Mucosa of stomach (tissue), 1 donor: ENCODE results near the gene LENEP.

Source experiments
- H3K27me3 ChIP-seq: one replicate; pipeline ENCODE4 v1.7.0; 2013; ENCODE audit warnings: mild to moderate bottlenecking, low read length; ENCODE audit not compliant: control insufficient read depth, insufficient read depth
- H3K36me3 ChIP-seq: one replicate; pipeline ENCODE4 v1.7.0; 2013; ENCODE audit warnings: low read length; ENCODE audit not compliant: control insufficient read depth, insufficient read depth
- H3K4me1 ChIP-seq: one replicate; pipeline ENCODE4 v1.7.0; 2013; ENCODE audit warnings: mild to moderate bottlenecking, low read length; ENCODE audit not compliant: control insufficient read depth, insufficient read depth
- H3K4me3 ChIP-seq: one replicate; pipeline ENCODE4 v1.7.0; 2013; ENCODE audit warnings: low read length
- H3K9ac ChIP-seq: one replicate; pipeline ENCODE4 v1.7.0; 2013; ENCODE audit warnings: mild to moderate bottlenecking, low read length, moderate library complexity
- H3K9me3 ChIP-seq: one replicate; pipeline ENCODE4 v1.7.0; 2013; ENCODE audit warnings: mild to moderate bottlenecking, low read length, moderate library complexity; ENCODE audit not compliant: control insufficient read depth
- donor health status: Pancreatic carcinoma.

LENEP gene

DNA sequence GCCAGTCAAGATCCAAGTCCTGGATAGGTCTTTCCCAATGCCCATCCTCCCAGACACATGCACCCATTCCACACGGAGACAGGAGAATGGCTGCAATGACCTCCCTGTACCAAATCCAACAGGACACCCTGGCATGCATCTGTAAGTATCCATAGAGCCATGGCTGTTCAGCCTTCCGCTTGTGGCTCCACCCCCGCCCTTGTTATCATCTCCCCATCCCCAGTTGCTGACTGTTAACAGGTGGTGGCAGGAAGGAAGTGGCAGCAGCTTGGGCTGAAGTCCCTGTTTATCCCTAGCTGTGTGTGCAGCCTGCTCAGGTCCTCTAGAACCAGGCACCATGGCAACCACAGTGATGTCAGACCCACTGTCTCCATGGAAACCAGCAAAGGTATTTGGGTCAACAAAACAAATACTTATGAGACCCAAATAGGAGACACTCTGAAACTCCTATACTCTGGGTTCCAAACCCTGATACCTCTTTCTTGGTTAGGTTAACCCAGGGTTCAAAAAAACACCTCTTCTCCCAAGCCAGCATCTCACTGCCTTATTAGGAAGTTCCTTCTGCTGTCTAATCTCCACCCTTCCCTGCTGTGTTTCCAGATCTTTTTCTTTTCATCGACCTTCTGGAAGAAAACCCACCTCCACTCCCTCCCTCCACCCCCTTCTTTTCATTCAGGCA lies 38.2 kb upstream of the LENEP start:
- Histone ChIP-seq H3K36me3 (no peaks in the 10 kb centered on the region), H3K9ac (peak overlapping the region; percentile 60), H3K4me1 (peaks cover 36% of the 10 kb centered on the region), H3K9me3 (no peaks in the 10 kb centered on the region), H3K4me3 (peak overlapping the region; percentile 60), H3K27me3 (no peaks in the 10 kb centered on the region)

DNA sequence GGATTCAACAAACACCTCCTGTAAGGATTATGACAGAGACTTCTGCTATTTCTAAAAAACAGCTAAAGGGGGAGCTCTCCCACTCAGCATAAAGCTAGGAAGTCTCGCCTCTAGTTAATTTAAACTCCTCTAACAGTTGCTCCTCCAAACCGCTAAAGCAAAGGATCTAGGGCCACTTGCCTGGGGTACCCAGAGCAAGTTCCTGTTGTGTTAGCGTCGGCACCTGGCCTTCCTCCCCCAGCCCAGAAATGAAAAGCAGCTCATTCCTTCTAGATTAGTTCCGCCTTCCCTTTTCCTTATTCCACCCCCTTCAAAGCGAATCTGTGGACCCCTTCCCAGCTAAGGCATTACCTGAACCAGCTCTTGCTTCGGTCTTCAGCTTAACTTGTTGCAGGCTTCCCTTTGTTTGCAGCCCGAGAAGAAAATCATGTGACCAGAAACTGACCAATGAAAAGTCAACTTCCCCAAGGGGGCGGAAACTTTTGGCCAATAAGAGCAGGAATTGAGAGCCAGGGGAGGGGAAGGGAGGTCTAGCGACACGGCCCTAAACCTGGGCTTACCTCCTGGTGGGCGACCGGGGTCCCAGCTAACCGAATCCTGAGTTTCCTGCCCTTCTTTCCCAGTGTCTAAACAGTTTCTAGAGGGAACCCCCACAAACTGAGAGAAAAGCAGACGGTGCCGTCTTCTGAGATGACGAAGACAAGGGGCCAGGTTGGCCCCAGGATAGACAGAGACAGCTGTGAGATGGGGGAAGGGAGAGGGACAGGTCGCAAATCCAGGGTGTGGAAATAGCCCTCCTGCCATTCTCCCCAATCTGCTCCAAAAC lies 37.5 kb upstream of the LENEP start, which contains the start of gene PBXIP1:
PBXIP1 (minus strand) TSS at position 382 of the 826 bp plus-strand sequence. CDS start 2,378 bp downstream, outside the sequence.
- H3K36me3 ChIP-seq, result no peaks in the 10 kb centered on the region
- H3K9me3 ChIP-seq, result no peaks in the 10 kb centered on the region
- H3K27me3 ChIP-seq, result no peaks in the 10 kb centered on the region
- H3K9ac ChIP-seq, result peak within 1 kb of the TSS; percentile 60
- peaks cover 43% of the 10 kb centered on the region for H3K4me1 ChIP-seq
- peak within 1 kb of the TSS; percentile 60 for H3K4me3 ChIP-seq

DNA sequence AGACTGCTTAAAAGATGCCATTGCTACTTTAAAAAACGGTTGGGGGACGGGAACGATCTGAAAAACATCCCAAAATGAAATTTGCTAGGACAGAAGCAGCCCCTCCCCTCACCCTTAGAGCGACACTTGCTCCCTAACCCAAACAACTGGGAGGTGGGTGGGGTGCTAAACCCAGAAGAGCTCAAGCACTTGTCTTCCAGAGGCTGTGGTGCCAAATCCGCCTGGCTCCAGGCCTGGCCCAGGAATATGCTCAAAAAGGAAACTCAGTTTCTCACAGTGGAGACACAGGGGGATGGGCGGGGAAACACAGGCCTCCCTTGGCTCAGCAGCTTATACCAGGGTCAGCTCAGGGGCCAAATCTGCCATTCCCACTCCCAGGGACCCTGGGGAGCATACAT lies 36.8 kb upstream of the LENEP start:
- H3K4me3 ChIP-seq, result peak overlapping the region; percentile 60
- no peaks in the 10 kb centered on the region for H3K36me3 ChIP-seq
- no peaks in the 10 kb centered on the region for H3K9me3 ChIP-seq
- peak overlapping the region; percentile 60 for H3K9ac ChIP-seq
- no peaks in the 10 kb centered on the region for H3K27me3 ChIP-seq
- H3K4me1 ChIP-seq, result peaks cover 45% of the 10 kb centered on the region

DNA sequence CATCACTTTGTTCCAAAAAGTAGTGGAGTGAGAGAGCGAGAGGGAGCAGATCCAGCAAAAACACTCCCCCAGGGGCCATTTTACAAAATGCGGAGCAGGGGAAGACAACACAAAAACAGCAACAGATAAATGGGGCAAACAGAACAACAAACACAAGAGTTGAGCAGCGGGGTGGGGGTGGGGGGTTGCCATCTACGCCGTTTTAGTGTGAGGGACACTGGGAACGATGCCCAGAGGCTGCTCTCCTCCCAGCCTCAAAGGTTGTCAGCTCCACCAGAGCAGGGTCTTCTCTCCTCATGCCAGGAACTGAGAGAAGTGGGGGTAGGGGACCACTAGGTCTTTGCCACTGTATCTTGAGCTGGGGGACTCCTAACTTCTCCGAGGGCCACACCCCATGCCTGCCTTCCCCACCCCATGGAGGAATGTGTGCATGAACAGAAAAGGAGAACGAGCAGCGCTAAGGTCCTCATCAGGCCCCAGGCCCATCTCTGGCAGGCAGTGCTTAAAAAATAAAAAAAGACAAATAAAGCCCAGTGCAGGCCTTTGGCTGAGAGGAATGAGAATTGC lies 36.2 kb upstream of the LENEP start:
- H3K27me3 ChIP-seq, result no peaks in the 10 kb centered on the region
- no peak overlapping the region for H3K9ac ChIP-seq

DNA sequence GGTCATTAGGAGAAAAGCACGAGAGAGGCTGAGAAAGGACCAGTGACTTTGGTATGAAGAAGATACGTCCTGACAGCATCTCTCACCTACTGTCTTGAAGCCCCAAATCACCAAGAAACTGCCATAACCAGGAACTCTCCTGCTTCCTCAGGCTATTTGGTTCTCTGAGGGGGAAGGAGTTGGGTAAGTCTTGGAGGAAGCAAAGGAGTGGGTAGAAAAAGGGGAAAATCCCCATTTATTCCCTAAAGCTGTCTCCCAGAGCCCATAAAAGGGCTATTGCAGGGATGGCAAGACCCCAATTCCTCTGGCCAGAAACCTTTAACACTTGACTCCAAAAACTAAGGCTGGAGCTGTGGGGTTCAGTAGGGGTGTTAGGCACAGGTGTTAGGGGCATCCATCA lies 35.4 kb upstream of the LENEP start:
- Histone ChIP-seq H3K27me3 (no peaks in the 10 kb centered on the region), H3K36me3 (no peaks in the 10 kb centered on the region), H3K9me3 (no peaks in the 10 kb centered on the region), H3K4me1 (peaks cover 52% of the 10 kb centered on the region), H3K4me3 (no peak overlapping the region), H3K9ac (no peak overlapping the region)

More for the DNA sequence above, 36.2 kb upstream of the LENEP start:
- no peaks in the 10 kb centered on the region for H3K9me3 ChIP-seq
- no peak overlapping the region for H3K4me3 ChIP-seq
- H3K4me1 ChIP-seq, result peaks cover 46% of the 10 kb centered on the region
- H3K36me3 ChIP-seq, result no peaks in the 10 kb centered on the region

- Histone ChIP-seq H3K9me3 (no peaks in the 10 kb centered on the region), H3K9ac (no peak overlapping the region), H3K36me3 (no peaks in the 10 kb centered on the region), H3K4me3 (no peak overlapping the region), H3K4me1 (peaks cover 48% of the 10 kb centered on the region), H3K27me3 (no peaks in the 10 kb centered on the region)
Measured at GRCh38 chr1:154958681-154959425, 34.5 kb upstream of the LENEP start.

DNA sequence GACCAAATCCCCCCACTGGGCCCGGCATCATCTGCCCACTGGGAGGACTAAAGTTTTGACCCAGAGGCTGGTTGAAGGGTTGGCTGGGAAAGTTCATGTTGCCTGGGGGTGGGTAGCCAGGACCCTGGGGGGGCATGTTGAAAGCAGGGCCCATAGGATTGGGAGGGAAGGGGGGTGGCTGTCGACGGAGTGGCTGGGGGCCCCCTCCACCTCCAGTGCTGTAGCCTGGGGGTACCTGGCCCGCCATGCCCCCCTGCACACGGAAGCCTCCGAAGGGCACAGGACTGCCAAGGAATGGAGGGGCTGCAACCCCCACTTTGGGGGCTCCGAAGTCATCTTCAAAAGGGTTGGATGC lies 34.0 kb upstream of the LENEP start:
- Histone ChIP-seq H3K4me1 (peaks cover 44% of the 10 kb centered on the region), H3K4me3 (no peak overlapping the region), H3K9me3 (no peaks in the 10 kb centered on the region), H3K27me3 (no peaks in the 10 kb centered on the region), H3K36me3 (no peaks in the 10 kb centered on the region), H3K9ac (no peak overlapping the region)

- H3K4me3 ChIP-seq, result peak overlapping the region; percentile 75
- H3K4me1 ChIP-seq, result peaks cover 33% of the 10 kb centered on the region
- H3K9ac ChIP-seq, result peak overlapping the region; percentile 93
- no peaks in the 10 kb centered on the region for H3K27me3 ChIP-seq
- peaks cover 3% of the 10 kb centered on the region for H3K36me3 ChIP-seq
- no peaks in the 10 kb centered on the region for H3K9me3 ChIP-seq
Measured at GRCh38 chr1:154960446-154961136, 32.8 kb upstream of the LENEP start.

DNA sequence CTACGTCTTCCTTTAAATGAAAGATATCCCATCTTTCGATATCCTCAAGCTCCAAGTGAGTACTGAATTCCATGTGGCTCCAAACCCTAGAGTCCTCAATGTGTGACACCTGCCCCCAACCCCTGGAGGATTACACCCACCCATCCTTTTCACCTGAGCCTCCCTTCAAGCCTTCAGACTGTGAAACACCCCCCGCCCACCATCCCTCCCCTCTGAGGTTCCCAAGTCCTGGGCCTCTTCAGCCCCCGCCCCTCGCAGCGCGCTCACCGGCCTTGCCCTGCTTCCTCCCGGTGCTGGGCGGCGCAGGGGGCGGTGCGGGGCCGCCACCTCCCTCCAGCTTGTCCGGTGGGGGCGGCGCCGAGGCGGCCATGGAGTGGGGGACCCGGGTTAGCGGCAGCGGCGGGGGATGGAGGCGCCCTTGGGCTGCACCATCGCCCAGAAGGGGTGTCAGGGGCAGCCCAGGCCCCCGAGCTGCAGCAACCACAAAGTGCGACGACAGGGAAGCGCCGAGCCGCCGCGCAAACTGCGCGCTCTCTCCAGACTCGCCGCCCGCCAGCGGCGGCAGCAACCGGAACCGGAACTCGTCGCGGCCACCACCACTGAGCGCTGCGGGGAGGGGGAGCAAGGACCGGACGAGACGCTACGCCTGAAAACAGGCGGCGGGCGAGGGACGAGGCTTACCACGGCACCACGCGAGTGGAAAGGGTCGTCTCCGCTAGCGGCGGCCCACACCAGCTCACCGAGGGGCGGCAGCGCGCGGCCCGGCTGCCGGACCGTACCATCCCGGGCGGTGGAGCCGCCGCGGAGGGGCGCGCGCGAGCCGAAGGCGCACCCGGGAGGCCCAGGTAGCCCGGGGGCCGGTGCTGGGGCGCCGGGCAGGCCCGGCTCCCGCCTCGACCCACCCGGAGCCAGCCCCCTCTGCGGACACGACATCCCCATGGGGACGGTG lies 31.9 kb upstream of the LENEP start, which contains the start of gene PYGO2:
PYGO2 (minus strand) TSS at position 576 of the 949 bp plus-strand sequence; CDS start at position 370, 206 bp downstream.
- H3K4me3 ChIP-seq, result peak within 1 kb of the TSS; percentile 75
- H3K9ac ChIP-seq, result peak within 1 kb of the TSS; percentile 93
- no peaks in the 10 kb centered on the region for H3K9me3 ChIP-seq
- H3K4me1 ChIP-seq, result peaks cover 31% of the 10 kb centered on the region
- no peaks in the 10 kb centered on the region for H3K27me3 ChIP-seq
- H3K36me3 ChIP-seq, result peaks cover 4% of the 10 kb centered on the region

DNA sequence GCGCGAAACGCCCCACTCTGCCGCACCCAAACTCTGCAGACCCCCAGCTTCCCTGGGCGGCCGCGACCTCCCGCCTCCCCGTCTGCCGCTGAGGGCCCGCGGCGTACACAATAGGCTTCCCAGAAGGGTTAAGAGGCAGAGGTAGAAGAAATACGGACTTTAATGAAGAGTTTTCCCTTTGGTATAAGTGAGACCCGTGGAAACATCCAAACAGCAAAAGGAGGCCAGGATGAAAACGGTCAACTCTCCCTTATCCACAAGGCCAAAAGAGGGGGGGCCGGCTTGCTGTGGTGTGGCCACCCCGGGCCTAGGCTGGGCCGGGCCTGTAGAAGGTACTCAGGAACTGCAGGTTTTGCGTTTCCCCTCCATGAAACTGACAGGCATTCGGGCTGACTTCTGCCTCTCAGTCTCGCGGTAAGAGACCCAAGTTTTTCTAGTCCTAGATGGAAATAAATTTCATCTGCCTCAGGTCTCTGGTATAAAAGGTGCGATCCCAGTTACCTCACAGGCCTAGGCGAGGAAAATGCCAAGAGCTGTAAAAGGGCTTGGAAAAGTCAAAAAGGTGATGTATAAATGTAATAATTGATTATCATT lies 31.1 kb upstream of the LENEP start:
- peaks cover 9% of the 10 kb centered on the region for H3K36me3 ChIP-seq
- H3K9me3 ChIP-seq, result no peaks in the 10 kb centered on the region
- H3K4me1 ChIP-seq, result peaks cover 25% of the 10 kb centered on the region
- no peaks in the 10 kb centered on the region for H3K27me3 ChIP-seq
- peak overlapping the region; percentile 75 for H3K4me3 ChIP-seq
- peak overlapping the region; percentile 93 for H3K9ac ChIP-seq
